NOMO-1 treated with DMSO at 0.1 percent for 48 hours (cell line): ENCODE results near the gene PPDPF.
A peak's percentile ranks its signal among the peaks of the same experiment; 100 is the strongest.
"Not testable (repeated sequence)": the region's sequence is repeated elsewhere in the genome, so short reads cannot be mapped to it uniquely, and the experiment has no call there.

Source experiments
- DNase-seq: peaks from one replicate; lab custom pipeline; 2025; ENCODE audit not compliant: unreplicated experiment; lab: John Stamatoyannopoulos, UW

PPDPF gene

DNA sequence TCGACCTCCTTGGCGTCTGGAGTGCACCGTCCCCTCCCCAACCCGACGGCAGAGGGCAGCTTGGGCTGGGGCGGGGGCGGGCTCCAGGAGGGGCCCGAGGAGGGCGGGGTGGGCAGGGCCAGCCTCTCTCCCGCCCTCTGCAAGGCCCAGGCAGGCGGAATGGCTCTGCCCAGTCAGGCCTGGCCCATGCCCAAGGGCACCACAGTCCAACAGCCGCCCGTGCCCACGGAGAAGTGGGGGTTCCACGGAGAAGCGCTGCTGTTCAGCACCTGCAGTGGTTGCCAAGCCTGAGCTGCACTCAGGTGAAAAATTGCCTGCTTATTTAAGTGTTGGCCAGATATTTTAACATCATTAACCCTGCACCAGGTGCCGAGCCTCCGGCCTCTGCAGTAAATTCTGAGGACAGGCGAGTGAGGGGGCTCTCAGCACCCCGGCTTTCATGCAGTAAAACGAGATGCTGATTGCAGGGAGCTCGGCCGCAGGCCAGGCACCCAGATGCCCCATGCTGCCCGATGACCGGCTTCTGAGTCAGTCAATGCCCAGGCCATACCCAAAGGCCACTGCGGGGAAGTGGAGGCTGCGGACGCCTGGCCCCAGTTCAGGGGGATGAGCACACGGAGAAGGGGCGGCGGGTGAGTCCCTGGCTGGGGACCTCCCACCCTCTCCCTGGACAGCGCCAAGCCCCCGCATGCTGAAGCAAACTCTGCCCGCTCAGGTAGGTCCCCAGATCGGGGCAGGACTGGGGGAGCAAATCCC lies 27.3 kb downstream of the PPDPF start, which contains the start of gene SRMS:
TSS of gene SRMS (minus strand) at position 25 of the 756 bp plus-strand sequence. CDS start 286 bp downstream, outside the sequence.
- DNase-seq = no peak

DNA sequence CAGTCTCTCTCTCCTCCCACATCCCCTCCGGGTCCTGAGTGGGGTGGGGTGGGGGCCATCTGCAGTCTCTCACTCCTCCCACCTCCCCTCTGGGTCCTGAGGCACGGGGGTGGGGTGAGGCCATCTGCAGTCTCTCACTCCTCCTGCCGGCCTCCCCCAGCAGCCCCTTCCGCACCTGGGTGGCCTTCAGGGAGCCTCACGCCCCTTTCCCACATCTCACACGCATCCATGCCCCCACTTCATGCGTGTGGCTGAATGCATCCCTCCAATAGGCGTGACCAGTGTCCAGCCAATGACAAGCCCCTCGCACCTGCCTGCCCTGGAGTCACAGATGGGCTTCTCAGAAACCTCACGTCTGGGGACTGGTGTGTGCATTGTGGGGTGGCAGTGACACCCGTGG lies 28.0 kb downstream of the PPDPF start:
- DNase-seq = no peak

DNA sequence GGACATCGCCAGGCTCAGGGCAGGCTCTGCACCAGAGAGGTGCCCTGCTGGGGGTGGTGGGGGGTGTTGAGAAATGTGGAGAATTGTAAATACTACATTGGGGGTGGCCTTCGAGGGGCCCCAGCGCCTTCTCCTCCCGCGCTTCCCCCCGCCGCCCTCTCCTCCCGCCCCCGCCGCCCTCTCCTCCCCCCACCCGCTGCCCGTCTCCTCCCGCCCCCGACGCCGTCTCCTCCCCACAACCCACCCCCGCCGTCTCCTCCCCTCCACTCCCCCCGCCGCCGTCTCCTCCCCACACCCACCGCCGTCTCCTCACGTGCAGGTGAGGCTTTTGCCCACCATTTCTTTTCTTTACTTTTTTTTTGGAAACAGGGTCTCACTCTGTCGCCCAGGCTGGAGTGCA lies 28.5 kb downstream of the PPDPF start:
- DNase-seq = no peak

DNA sequence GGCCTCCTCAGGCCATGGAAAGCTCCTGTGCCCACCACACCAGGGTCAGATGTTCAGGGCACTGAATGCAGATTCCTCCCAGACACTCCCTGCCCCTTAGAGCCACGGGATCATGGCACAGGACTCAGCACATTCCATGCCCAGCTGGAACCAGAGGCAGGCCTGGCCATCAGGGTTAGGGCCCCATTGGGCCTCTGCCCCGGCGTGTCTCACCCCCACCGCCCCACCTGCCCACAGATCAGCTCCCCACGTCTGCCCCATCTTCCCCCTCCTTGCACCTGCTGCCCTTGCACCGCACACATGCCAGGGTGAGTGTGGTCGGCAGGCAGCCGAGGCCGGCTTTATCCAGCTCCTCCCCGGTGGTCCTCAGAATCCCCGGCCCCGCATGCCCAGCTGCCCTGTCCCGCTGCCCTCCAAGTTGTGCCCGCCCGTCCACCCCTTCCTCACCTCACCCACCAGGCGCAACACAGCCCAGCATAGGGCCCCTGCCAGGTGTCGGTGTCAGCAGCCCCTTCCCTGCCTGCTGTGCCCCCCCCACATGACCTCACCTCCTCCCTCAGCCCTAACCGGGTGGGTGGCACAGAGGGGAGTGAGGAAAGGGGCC lies 29.2 kb downstream of the PPDPF start:
- DNase-seq = no peak

DNA sequence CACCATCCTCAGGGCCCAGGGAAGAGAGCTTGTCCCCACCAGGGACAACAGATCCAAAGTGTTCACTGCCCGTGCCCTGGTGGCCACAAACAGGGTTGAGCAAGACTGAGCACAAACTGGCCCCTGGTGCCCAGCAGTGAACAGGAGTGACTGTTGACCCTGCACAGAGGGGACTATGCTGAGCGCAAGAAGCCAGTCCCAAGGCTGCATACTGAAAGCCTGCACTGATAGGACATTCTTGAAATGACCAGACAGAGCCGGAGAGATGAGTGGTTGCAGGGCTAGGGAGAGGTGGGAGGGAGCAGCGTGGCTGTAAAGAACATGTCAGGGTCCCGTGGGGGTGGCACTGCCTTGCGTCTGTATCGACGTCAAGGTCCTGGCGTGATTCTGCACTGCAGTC lies 30.5 kb downstream of the PPDPF start:
- no peak for DNase-seq

DNA sequence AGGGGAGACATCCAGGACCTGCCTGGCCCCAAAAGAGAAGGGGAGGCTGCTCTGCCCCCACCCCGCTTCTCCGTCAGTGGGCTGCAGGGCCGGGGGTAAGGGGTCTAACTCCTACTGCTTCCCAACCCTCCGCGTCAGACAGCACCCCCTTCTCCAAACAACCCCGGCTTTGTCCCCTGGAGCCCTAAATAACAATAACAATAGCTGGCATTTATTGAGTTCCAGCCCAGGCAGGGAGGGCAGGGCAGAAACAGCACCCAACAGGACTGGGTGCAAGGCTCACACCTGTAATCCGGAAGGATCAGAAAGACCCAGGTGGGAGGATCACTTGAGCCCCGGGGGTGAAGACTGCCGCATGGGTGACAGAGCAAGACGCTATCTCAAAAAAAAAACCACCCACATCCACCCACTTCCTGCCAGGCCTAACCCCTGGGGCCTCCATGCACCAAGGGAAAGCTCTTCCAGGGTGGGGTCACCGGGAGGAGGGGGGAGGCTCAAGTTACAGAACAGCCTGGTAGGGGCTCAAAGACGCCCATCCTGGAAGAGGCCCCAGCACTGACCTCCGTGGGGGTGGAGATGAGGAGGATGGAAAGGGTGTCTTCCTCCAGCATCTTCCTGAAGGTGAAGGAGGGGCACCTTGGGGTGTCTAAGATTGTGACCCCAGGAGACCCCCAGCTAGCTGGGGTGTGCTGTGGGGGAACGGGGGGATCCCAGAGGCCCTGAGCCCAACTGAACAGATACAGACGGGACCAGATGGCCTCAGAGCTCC lies 32.1 kb downstream of the PPDPF start:
- DNase-seq = no peak

DNA sequence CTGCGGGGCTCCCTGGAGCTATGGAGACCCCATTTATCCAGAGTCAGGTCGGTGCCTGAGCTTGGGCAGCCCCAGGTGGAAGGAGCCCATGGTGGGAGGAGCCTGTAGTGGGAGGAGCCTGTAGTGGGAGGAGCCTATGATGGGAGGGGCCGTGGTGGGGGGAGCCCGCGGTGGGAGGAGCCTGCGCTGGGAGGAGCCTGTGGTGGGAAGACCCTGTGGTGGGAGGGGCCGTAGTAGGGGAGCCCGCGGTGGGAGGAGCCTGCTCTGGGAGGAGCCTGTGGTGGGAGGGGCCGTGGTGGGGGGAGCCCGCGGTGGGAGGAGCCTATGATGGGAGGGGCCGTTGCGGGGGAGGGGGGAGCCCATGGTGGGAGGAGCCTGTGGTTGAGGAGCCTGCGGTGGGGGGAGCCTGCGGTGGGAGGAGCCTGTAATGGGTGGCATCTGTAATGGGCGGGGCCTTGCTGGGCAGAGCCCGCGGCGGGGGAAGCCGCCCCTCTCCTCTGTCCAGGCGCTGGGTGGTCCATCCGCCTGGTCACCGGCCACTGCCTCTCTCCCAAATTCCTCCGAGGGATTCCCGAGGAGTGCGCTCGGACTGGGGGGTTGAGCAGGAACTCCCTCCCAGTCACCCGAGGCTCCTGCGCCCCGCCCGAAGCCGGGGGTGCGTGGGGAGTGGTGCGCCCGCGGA lies 32.8 kb downstream of the PPDPF start:
- DNase-seq = peak; percentile 69

DNA sequence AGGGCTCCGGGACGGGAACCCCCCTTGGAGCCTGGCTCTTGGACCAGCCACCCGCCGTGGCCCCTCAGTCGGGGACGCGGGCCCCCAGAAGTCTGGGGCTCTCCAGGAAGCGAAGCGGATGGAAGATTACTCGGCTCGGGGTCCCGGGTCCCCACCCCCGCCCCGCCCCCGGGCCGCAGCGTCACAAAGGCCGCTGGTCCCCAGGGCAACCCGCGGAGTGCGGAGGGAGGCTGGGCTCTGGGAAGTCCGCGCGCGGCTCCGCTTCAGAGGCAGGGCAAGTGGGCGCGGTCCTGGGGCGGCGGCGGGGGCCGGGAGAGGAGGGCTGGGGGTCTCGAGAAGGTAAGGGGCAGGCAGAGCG lies 33.3 kb downstream of the PPDPF start, which contains the start of gene FNDC11:
TSS of gene FNDC11 (plus strand) at position 227 of the 358 bp plus-strand sequence. CDS start 1,505 bp downstream, outside the sequence.
- DNase-seq = no peak

DNA sequence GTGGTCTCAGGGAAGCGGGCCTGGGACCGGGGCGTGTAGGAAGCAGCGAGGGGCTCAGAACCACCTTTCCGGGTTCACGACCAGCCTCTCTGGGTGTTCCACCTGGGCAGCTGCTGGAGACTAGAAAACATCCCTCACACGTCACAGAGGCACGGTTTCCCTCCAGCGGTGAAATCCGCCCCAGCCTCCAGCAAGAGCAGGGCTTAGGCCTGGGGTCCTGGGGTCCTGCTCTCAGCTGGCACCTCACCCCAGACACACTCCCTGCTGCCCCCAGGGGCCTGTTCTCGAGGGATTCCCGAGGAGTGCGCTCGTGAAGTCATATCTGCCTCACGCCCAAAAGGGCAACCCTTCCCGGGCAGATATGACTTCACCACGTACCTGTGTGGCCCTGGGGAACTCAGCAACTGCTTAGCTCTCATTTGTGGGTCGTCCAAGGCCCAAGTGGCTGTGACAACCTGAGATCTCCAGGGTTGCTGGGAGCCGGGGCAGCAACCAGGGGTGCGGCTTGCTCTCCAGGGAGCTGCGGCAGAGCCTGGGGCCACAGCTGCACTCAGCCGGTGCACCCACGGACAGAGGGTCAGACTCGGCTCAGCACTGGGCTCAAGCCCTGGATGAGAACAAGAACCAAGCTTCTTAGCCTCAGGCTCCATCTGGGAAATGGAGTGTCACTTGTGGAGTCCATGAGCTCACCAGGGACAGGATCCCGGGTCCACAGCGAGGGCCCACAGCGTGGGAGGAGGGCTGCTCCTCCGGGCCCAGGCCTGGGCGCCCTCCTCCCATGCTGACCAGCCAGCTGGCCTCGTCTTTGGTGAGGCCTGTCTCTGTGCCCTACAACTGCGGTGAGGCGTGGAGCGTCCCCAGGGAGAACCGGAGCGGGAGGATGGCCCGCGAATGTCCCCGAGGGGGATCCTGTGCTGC lies 34.1 kb downstream of the PPDPF start:
- DNase-seq = no peak

DNA sequence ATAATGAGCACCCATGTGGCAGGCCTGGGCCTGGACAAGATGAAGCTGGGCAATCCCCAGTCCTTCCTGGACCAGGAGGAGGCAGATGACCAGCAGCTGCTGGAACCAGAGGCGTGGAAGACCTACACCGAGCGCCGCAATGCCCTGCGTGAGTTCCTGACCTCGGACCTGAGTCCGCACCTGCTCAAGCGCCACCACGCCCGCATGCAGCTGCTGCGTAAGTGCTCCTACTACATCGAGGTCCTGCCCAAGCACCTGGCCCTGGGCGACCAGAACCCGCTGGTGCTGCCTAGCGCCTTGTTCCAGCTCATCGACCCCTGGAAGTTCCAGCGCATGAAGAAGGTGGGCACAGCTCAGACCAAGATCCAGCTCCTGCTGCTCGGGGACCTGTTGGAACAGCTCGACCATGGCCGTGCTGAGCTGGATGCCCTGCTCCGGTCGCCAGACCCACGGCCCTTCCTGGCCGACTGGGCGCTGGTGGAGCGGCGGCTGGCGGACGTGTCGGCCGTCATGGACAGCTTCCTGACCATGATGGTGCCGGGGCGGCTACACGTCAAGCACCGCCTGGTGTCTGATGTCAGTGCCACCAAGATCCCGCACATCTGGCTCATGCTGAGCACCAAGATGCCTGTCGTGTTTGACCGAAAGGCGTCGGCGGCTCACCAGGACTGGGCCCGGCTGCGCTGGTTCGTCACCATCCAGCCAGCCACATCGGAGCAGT lies 35.3 kb downstream of the PPDPF start:
- DNase-seq = no peak

DNA sequence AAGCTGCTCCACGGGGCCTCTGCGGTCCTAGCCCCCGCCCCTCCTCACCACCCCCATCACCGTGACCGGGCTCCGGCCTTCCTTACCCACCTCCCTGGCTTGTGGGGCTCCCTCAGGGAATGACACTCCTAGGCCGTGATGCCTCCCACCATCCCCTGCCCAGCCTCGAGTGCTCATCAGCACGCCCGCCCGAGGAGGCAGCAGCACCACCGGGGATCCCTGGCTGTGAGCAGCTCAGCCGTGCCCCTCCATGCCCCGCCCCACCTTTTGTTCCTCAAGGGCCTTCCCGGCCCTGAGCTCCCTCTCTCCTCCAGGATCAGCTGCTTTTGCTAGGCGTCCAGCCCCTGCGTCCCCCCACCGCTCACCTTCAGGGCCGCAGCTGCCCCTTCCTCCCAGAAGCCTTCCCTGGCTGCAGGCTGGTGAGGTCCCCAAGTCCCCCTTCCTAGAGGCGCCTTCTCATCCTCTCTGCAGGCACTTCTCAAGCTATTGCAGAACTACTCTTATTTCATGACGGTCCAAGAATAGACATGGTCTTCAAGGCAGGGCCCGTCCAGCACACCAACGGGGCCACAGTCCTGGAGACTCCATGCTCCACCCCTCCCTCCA lies 36.4 kb downstream of the PPDPF start:
- no peak for DNase-seq

DNA sequence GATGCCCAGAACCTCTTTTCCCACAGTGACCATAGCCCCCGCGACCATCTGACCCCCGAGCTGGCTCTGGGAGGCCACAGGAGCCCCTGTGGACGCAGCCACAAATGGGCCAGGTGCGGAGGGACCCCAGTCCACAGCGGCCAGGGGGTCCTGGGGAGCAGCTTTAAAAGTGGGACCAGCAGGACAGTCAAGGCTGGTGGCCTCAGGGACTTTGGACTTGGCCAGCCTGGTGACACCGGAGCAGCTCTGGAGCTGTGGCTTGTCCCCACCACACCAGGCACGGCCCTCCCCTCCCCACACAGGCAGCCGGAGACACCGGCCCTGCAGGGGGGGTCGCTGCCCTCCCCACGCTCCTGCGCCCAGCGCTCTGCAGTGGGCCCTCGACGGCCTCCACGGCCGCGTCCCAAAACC lies 36.9 kb downstream of the PPDPF start:
- no peak for DNase-seq

DNA sequence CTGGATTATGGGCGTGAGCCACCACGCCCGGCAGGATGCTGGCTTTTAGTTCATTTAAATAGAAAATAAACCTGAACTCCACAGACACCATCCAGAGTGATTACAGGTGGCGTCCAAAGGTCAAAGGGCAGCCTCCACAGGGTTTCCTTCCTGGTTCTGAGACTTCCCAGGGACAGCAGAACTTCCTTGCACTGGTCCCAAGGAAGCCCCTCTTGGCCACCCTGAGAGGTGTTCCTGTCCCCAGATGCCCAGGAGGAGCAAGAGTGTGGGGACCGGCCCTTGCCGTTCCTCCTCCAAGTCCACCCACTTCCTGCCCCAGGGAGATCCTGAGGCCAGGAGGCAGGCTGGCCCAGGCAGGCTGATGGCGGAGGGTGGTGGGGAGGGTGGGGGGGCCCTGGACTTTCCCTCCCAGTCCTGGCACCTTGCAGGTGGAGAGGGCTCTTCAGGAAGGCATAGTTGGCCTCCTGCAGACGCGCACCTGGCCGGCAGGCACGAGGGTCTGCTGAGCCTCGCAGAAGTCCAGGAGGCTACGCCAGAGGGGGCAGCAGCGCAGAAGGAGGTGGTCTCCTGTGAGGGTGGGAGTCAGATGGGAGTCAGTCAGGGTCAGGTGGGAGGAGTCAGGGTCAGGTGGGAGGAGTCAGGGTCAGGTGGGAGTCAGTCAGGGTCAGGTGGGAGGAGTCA lies 38.4 kb downstream of the PPDPF start:
- no peak for DNase-seq

DNA sequence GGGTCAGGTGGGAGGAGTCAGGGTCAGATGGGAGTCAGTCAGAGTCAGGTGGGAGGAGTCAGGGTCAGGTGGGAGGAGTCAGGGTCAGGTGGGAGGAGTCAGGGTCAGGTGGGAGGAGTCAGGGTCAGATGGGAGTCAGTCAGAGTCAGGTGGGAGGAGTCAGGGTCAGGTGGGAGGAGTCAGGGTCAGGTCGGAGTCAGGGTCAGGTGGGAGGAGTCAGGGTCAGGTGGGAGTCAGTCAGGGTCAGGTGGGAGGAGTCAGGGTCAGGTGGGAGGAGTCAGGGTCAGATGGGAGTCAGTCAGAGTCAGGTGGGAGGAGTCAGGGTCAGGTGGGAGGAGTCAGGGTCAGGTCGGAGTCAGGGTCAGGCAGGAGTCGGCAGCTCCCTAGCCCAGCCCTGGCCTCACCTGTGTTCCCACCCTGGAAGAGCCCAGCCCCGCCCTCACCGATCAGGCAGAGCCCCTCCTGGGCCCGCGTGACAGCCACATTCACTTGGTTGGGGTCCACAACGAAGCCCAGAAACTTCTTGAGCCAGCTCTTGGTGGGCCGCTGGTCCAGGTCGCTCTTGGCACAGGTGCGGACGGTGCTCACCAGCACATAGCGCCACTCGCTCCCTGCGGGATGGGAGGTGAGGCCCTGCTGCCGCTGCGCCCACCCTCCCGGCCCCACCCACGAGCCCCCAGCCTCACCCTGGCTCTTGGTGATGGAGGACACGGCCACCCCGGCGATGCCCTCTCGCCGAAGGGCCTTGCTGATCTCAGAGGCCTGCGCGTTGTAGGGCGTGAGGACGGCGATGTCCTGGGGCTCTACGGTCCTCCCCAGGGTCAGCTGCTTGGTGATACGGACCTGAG lies 39.1 kb downstream of the PPDPF start:
- DNase-seq = not testable (repeated sequence)

DNA sequence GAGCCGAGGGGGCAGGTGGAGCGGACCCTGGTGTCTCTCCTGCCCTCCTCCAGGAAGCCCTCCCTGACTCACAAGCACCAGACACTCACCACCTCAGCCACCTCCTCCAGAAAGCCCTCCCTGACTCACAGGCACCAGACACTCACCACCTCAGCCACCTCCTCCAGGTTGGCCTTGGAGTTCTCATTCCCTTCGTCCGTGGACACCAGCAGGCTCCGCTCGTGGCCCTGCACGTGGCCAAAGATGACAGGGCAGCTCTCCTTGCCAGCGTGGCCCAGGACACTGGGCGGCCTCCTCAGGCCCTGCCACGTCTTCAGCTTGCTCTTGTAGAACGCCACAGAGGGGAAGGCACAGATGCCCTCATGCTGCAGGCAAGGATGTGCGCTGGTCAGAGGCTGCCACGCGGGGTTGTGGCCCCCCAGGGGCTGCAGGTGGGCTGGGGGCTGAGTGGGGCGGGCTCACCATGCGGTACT lies 39.8 kb downstream of the PPDPF start:
- no peak for DNase-seq

DNA sequence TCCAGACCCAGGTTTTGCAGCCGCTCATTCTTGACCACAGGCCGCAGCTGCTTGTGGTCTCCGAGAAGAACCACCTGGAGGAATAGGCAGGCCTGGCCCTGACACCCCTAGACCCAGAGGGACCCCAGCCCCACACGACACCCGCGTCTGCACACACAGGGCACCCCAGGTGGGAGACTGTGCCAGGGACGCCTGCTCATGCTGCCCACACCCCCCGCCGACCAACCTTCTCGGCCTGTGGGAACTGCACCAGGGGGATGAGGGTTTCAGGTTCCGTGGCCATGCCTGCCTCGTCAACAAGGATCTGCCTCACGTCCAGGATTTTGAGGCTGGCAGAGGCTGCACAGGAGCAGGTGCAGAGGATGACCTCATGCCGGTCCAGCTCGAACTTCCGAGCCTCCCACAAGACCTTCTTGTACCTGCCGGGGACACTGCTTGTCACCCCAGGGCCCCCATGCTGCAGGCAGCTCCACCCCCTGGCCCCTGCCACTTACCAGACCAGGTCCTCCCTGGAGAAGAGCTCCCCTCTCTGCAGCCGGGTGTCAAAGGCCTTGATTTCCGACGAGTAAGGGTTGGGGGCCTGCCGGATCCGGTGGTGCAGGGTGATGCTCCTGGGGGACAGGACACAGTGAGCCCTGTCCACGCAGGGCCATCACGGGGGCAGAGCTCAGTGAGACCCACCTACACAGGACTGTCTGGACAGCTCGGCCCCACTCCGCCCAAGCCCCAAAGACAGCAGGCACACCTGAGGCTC lies 40.5 kb downstream of the PPDPF start:
- DNase-seq = no peak
